C4-2B (cell line): ENCODE results near the gene HSP90B1.
A peak's percentile ranks its signal among the peaks of the same experiment; 100 is the strongest.

Source experiments
- H3K27ac ChIP-seq: fragments of 450-650 bp; 2 replicates; pipeline ENCODE4 v1.5.1; 2017
- CTCF ChIP-seq: fragments of 450-650 bp; conservative IDR thresholded peaks from 2 replicates; pipeline ENCODE4 v1.5.1; 2017; ENCODE audit warnings: mild to moderate bottlenecking
- ZFX ChIP-seq: fragments of 450-650 bp; IDR thresholded peaks from 2 replicates; pipeline ENCODE4 v1.6.1; 2017

HSP90B1 gene

GRCh38 chr12:103912069-103912468 lies 18.1 kb upstream of the HSP90B1 start:
- TF ChIP-seq ZFX: no peak
- TF ChIP-seq CTCF: no peak
- H3K27ac ChIP-seq: no peak overlapping the region

GRCh38 chr12:103913100-103913499 lies 17.1 kb upstream of the HSP90B1 start:
- TF ChIP-seq CTCF (no peak), ZFX (no peak)
- no peak overlapping the region for H3K27ac ChIP-seq

GRCh38 chr12:103915306-103915705 lies 14.9 kb upstream of the HSP90B1 start:
- no peak for TF ChIP-seq ZFX
- TF ChIP-seq CTCF: no peak
- no peak overlapping the region for H3K27ac ChIP-seq

- H3K27ac ChIP-seq: no peak overlapping the region
- TF ChIP-seq ZFX: no peak
- no peak for TF ChIP-seq CTCF
Observed at GRCh38 chr12:103917873-103918272, 12.3 kb upstream of the HSP90B1 start.

GRCh38 chr12:103924761-103925641 lies 5.2 kb upstream of the HSP90B1 start:
- H3K27ac ChIP-seq: no peak overlapping the region
- TF ChIP-seq CTCF: no peak
- no peak for TF ChIP-seq ZFX

- TF ChIP-seq CTCF: no peak
- TF ChIP-seq ZFX: no peak
- peak overlapping the region; percentile 93 for H3K27ac ChIP-seq
Observed at GRCh38 chr12:103928682-103929045, 1.5 kb upstream of the HSP90B1 start.

GRCh38 chr12:103929046-103929783 lies 995 bp upstream of the HSP90B1 start:
- H3K27ac ChIP-seq: peak overlapping the region; percentile 93
- peak; percentile 69 for TF ChIP-seq ZFX
- TF ChIP-seq CTCF: no peak
